GM23338 (cell line): ENCODE results near the gene SLC1A3.

Experiments
- CREB1 ChIP-seq: fragments of 250-450 bp; sonication (Bioruptor Pico); IDR thresholded peaks from 2 replicates; pipeline ENCODE4 v1.5.0; 2020; ENCODE audit warnings: low read depth, mild to moderate bottlenecking, moderate library complexity
- CTCF ChIP-seq, 2 experiments: fragments of 200-600 bp in 1 of 2; sonication (generic) in 1 of 2; conservative IDR thresholded peaks; 2 replicates each; pipeline versions ENCODE4 v1.5.1 to v1.6.1; 2016 to 2017; ENCODE audit warnings: antibody characterized with exemption in 2 of 2, low read depth in 2 of 2, mild to moderate bottlenecking in 2 of 2, moderate library complexity in 1 of 2
- ETS1 ChIP-seq: IDR thresholded peaks from 2 replicates; pipeline ENCODE4 v1.6.1; 2016; ENCODE audit warnings: antibody characterized with exemption
- EZH2 ChIP-seq: fragments of 200-600 bp; sonication (generic); IDR thresholded peaks from one replicate; pipeline ENCODE4 v1.8.0; 2017; ENCODE audit warnings: antibody characterized with exemption, mild to moderate bottlenecking, low read depth; ENCODE audit not compliant: unreplicated experiment
- EZH2phosphoT487 ChIP-seq: fragments of 200-600 bp; sonication (generic); IDR thresholded peaks from one replicate; pipeline ENCODE4 v1.8.1; 2018; ENCODE audit warnings: antibody characterized with exemption; ENCODE audit not compliant: unreplicated experiment
- JUNB ChIP-seq: IDR thresholded peaks from one replicate; pipeline ENCODE4 v1.6.1; 2016; ENCODE audit warnings: antibody characterized with exemption; ENCODE audit not compliant: unreplicated experiment
- NANOG ChIP-seq: IDR thresholded peaks from 2 replicates; pipeline ENCODE4 v1.6.1; 2016; ENCODE audit warnings: antibody characterized with exemption, borderline replicate concordance
- POLR2AphosphoS5 ChIP-seq: IDR thresholded peaks from 2 replicates; pipeline ENCODE4 v1.6.1; 2016; ENCODE audit warnings: antibody characterized with exemption, low read depth
- REST ChIP-seq: IDR thresholded peaks from one replicate; pipeline ENCODE4 v1.6.1; 2018; ENCODE audit warnings: antibody characterized with exemption; ENCODE audit not compliant: unreplicated experiment
- STAT1 ChIP-seq: IDR thresholded peaks from one replicate; pipeline ENCODE4 v1.6.1; 2016; ENCODE audit warnings: antibody characterized with exemption; ENCODE audit not compliant: unreplicated experiment
- ZNF114 ChIP-seq: fragments of 250-450 bp; sonication (Bioruptor Pico); IDR thresholded peaks from 2 replicates; pipeline ENCODE4 v1.5.0; 2020; ENCODE audit warnings: mild to moderate bottlenecking, moderate library complexity
- ZNF331 ChIP-seq: fragments of 250-450 bp; sonication (Bioruptor Pico); IDR thresholded peaks from 2 replicates; pipeline ENCODE4 v1.5.0; 2020; ENCODE audit warnings: low read depth, mild to moderate bottlenecking, moderate library complexity

- TF ChIP-seq POLR2AphosphoS5, result no peak
- TF ChIP-seq EZH2, result no peak
- TF ChIP-seq CTCF (conservative IDR thresholded peaks at IDR 0.05; ENCODE audit: low read depth in 2 of 2), result no peak
- no peak for TF ChIP-seq NANOG
- no peak for TF ChIP-seq CREB1 (CRISPR knock-in tag)
- no peak for TF ChIP-seq REST
- no peak for TF ChIP-seq EZH2phosphoT487
- no peak for TF ChIP-seq JUNB
- TF ChIP-seq STAT1, result no peak
- no peak for TF ChIP-seq ZNF114 (CRISPR knock-in tag)
- no peak for TF ChIP-seq ETS1
- TF ChIP-seq ZNF331 (CRISPR knock-in tag), result no peak
These were observed 40.6 kb downstream of the SLC1A3 start for GRCh38 chr5:36647046-36647445.
